GM21381 (cell line): ENCODE data around the gene DCLRE1C.
"Not testable (repeated sequence)": the region's sequence is repeated elsewhere in the genome, so short reads cannot be mapped to it uniquely, and the experiment has no call there.

ENCODE experiments used
- ATAC-seq: cut with Tn5 transposase; IDR thresholded peaks from one replicate; pipeline ENCODE4 v1.9.1; 2021; ENCODE audit warnings: mild to moderate bottlenecking, moderate library complexity; ENCODE audit not compliant: unreplicated experiment

The DCLRE1C gene

DNA sequence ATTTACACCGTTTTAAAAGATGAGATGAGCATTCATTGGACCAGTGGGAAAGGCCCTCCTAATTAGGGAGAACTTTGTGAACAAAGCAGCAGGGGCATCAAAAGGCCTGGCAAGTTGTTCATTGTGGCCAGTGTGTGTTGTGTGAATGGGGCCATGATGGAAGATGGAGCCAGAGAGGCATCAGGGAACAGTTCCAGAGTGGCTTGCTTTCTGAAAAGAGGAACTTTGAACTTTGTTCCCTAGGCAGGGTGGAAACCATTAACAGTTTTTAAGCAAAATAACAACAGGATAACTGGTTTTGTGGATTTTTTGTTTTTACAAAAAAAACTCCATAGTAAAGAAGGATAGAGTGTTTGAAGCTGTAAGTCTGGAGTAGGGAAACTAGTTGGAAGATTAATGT lies 62.7 kb downstream of the DCLRE1C start:
- no peak for ATAC-seq

- no peak for ATAC-seq
These were observed 64.6 kb downstream of the DCLRE1C start for GRCh38 chr10:14889318-14889717.

GRCh38 chr10:14884082-14884481 lies 69.8 kb downstream of the DCLRE1C start:
- no peak for ATAC-seq

DNA sequence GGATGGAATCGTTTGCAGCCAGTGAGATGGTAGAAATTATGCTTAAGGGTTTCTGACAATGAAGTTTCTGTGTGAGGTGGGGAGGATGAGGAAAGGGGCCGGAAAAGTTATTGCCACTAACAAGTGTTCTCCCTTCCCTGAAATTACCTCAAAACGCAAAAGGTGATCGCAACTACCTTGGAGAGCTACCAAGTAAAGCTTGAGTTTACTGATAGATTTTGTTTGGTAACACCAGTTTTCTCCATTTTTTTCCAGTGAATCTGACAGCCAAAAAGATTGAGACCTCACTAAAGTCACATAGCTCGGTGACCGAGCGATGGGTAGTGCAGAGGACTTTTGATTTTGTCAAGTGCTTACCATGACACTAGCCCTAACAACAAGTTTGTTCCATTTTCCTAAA lies 73.7 kb downstream of the DCLRE1C start:
- no peak for ATAC-seq

DNA sequence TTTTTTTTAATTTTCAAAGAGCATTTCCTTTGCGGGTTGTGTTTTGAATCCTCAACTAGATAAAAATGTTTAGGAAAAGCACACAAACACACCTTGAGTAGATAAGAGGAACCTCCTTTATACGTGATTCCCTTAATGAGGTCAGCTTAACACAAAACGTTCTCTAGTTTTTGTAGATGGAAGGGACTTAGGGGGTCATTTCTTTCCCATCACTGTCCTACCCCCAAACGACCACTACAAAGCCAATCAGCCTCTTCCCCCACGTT lies 74.0 kb downstream of the DCLRE1C start:
- ATAC-seq, result no peak

DNA sequence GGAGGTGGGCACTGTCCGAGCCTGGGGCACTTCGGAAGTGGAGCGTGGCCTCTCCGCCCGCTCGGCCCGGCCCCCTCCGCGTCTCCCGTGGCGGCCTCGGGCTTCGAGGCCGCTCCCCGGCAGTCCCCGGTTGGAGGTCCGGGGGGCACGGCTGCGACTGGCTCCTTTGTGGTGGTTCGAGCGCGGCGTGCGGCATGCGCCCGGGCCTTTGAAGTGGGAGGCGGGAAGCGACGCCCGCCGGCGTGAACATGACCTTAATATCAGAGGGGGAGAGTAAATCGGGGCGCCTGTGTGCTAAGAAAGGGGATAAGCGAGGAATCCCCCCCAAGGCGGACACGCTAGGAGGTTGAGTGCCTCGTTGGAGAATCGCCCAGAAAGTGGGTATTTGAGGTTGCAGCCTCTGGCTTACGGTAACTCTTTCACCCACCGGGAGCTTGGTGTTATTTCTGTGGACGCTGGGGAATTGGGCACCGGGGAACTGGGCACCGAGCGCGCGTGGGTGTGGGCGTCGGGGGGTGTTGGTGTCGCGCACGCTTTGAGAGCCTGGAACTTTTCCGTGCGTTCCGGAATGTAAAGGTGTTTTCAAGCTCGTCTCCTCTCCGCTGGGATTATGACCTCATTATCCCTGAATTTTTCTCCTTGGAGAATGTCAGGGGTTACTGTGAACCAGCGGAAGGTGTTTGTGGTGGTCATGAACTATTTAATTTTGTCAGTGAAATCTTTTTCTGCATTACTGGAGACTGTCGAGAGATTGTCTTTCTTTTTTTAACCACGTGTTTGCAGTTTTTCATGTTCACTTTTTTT lies 74.6 kb downstream of the DCLRE1C start:
- ATAC-seq, result peak; percentile 2

DNA sequence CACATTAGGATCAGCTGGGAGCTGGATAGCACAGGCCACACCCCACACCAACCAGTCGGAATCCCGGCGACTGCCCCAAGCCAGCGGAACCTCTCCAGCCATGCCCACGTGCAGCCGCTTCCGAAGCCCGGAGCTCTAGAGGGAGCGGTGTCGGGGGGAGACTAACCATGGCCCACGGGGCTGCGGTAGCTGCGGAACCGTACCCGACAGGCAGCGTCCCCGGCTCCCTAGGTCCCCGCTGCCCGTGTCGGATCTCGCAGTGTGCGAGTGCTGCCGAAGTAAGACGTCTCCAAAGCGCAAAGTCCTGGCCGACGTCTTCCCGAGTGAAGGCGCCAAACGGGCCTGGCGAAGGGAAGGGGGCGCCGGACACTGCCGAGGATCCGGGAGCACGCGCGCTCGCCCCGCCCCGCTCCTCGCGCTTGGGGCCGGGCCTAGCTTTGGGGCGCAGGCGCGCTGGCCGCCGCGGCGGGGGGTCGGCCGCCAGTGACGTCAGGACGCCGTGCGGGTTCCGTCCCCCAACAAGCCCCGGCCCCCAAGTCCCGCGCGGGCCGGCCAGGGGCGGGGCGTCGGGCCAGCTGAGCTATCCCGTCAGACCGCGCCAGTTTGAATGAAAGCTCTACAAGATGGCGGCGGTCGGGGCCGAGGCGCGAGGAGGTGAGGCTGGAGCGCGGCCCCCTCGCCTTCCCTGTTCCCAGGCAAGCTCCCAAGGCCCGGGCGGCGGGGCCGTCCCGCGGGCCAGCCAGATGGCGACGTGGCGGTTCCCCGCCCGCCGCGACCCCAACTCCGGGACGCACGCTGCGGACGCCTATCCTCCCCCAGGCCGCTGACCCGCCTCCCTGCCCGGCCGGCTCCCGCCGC lies 75.4 kb downstream of the DCLRE1C start, which contains the start of gene SUV39H2:
SUV39H2 (plus strand) TSS at position 601 of the 858 bp plus-strand sequence; CDS start at position 624, 23 bp downstream.
- peak; percentile 90 for ATAC-seq

DNA sequence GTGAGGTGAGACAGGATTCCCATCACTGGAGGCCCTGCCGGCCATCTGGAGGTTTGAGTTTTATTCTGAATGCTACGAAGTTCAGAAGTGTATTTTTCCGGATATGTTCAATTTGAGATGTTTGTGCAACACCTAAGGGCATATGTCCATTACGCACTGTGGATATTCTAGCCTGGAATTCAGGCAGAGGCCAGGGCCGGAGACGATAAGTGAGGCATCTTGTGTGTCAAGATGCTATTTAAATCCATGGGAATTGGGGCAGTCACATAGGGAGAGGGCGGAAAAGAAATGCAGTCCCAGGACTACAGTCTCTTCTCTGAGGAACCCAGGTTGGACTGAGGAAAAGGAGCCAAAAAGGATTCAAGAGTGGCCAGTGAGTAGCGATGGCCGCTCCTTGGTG lies 77.1 kb downstream of the DCLRE1C start:
- ATAC-seq, result no peak

DNA sequence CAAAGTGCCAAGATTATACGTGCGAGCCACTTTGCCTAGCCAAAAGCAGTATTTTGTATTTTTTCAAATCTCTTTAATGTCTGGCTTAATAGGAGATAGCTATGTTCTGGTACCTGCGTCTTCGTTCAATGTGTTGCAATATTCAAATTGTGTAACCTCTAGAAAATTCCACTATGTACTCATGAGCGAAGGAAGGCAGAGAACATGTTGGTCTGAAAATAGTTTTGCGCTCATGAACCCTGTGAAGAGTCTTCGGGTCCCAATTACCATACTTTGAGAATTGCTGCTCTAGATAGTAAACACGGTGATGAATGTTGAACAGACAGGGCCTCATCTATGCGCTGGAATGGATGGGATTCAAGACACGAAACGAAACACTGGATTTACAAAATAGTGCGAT lies 78.0 kb downstream of the DCLRE1C start:
- ATAC-seq, result no peak

- peak; percentile 36 for ATAC-seq
These were observed 80.7 kb downstream of the DCLRE1C start for GRCh38 chr10:14873090-14873760.

GRCh38 chr10:14864871-14865270 lies 89.0 kb downstream of the DCLRE1C start:
- not testable (repeated sequence) for ATAC-seq

- not testable (repeated sequence) for ATAC-seq
These were observed 89.4 kb downstream of the DCLRE1C start for GRCh38 chr10:14864466-14864865.

GRCh38 chr10:14860791-14861190 lies 93.1 kb downstream of the DCLRE1C start:
- ATAC-seq, result no peak

GRCh38 chr10:14859775-14860174 lies 94.1 kb downstream of the DCLRE1C start:
- no peak for ATAC-seq

DNA sequence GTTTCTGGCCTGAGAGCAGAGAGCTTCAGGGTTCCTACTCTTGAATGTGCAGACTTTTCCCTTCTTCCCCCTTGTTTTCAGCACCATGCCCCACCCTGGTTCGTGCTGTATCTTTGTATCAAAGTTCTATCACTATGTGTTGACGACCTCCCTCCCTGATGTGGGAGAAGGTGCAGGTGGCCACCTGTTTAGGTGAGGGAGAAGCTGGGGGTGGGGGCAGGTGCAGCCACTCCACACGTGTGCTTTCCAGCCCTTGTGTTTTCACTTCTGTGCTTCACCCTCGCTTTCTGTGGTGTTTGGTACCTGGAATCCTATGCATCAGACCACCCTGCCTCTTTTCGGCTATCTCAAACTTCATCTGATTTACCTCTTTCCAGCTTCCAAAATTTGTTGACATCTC lies 94.9 kb downstream of the DCLRE1C start:
- ATAC-seq, result no peak

DNA sequence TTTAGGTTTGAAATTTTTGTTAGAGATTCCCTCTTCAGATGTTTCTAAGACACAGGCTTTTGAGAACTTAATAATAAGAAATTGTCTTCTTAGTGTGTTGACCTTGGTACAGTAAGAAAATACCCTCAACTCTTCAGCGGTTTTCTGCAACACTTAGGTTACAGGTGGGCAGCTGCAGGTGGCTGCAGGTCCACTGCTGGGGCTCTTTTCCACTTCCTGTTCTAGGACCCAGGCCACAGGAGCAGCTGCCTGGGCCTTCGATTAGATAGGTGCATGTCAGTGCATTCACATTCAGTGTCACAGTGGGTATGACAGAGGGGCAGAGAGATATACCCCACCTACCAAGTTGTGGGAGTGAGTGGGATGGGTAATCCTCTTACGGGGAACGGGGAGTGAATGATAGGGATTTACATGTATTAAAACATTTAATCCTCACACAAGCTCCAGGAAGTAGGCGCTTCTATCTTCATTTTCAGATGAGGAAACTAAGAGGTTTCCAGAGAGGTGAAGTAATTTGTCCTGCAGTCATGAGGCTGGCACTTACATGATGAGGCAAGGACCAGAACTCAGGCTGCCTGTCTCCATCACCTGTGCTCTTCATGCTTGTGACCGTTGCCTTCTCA lies 95.4 kb downstream of the DCLRE1C start:
- no peak for ATAC-seq

DNA sequence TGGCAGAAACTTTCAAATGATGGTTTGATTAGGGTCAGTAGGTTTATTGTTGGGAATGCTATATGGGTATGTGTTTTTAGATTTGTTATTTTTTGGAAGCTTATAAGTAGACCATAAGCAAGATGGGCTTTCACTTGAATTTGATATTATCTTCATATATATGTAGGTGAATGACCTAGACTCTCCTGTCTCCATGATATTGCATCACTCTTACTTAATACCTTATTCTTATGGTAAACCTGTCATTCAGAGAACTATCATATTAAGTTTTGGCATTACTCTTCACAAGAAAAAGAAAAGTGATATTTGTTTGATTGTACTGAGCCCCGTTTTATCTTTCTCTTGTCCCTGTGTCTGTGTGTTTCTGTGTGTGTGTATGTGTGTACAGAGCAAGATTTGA lies 98.4 kb downstream of the DCLRE1C start:
- no peak for ATAC-seq

DNA sequence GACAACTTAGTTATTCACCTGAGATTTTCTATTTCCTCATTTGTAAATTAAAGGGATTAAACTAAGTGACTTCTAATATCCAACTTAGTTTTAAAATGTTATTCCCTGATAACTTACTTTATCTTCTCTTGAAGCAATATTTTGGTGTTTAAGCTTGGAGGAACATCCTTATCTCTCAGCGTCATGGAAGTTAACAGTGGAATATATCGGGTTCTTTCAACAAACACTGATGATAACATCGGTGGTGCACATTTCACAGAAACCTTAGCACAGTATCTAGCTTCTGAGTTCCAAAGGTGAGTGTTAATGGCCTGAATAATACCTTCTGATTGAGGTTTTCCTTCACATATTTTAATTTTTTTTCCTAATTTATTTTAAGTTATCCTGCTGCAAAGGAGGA lies 101.7 kb downstream of the DCLRE1C start:
- no peak for ATAC-seq
